BE2C (cell line): ENCODE results near the gene HOTAIR.

Experiments used
- DNase-seq: peaks from one replicate; pipeline ENCODE4 v3.0.0-alpha.2; 2020
- H3K27me3 ChIP-seq: fragments of 250-450 bp; sonication (Bioruptor Pico); 2 replicates; pipeline ENCODE4 v1.5.1; 2020; ENCODE audit warnings: mild to moderate bottlenecking
- H3K36me3 ChIP-seq: fragments of 250-450 bp; sonication (Bioruptor Pico); 2 replicates; pipeline ENCODE4 v1.5.1; 2020; ENCODE audit warnings: mild to moderate bottlenecking
- H3K4me1 ChIP-seq: fragments of 250-450 bp; sonication (Bioruptor Pico); 2 replicates; pipeline ENCODE4 v1.5.1; 2020
- H3K4me3 ChIP-seq: 2 replicates; pipeline ENCODE4 v1.5.1; 2011; ENCODE audit warnings: low read depth, low read length
- H3K9me3 ChIP-seq: fragments of 250-450 bp; sonication (Bioruptor Pico); 2 replicates; pipeline ENCODE4 v1.5.1; 2020
- CTCF ChIP-seq: IDR thresholded peaks from 2 replicates; pipeline ENCODE4 v1.5.1; 2012; ENCODE audit warnings: mild to moderate bottlenecking, low read depth, low read length

HOTAIR gene

GRCh38 chr12:53972152-53972702 is 2.5 kb downstream of the HOTAIR start:
- no peak overlapping the region for H3K4me3 ChIP-seq

GRCh38 chr12:53971686-53972085 is 3.1 kb downstream of the HOTAIR start:
- Histone ChIP-seq H3K27me3 (peaks cover 23% of the 10 kb centered on the region), H3K4me3 (no peak overlapping the region), H3K4me1 (peaks cover 25% of the 10 kb centered on the region), H3K9me3 (no peaks in the 10 kb centered on the region), H3K36me3 (no peaks in the 10 kb centered on the region)
- no peak for TF ChIP-seq CTCF
- DNase-seq = no peak

More at GRCh38 chr12:53972152-53972702, 2.5 kb downstream of the HOTAIR start:
- DNase-seq = no peak
- Histone ChIP-seq H3K27me3 (peaks cover 23% of the 10 kb centered on the region), H3K4me1 (peaks cover 25% of the 10 kb centered on the region), H3K9me3 (no peaks in the 10 kb centered on the region), H3K36me3 (no peaks in the 10 kb centered on the region)
- TF ChIP-seq CTCF = no peak

GRCh38 chr12:53971129-53971528 is 3.6 kb downstream of the HOTAIR start:
- no peaks in the 10 kb centered on the region for H3K9me3 ChIP-seq
- peaks cover 28% of the 10 kb centered on the region for H3K27me3 ChIP-seq
- peaks cover 25% of the 10 kb centered on the region for H3K4me1 ChIP-seq
- no peak for DNase-seq
- no peaks in the 10 kb centered on the region for H3K36me3 ChIP-seq
- TF ChIP-seq CTCF = no peak
- no peak overlapping the region for H3K4me3 ChIP-seq

- Histone ChIP-seq H3K9me3 (no peaks in the 10 kb centered on the region), H3K4me1 (peaks cover 26% of the 10 kb centered on the region), H3K27me3 (peaks cover 28% of the 10 kb centered on the region), H3K4me3 (no peak overlapping the region), H3K36me3 (no peaks in the 10 kb centered on the region)
- DNase-seq = no peak
- TF ChIP-seq CTCF = no peak
Measured at GRCh38 chr12:53970451-53970850, 4.3 kb downstream of the HOTAIR start.

- Histone ChIP-seq H3K27me3 (peaks cover 32% of the 10 kb centered on the region), H3K36me3 (no peaks in the 10 kb centered on the region)
- no peak for DNase-seq
Measured at GRCh38 chr12:53969588-53970259, 5.0 kb downstream of the HOTAIR start.

More at GRCh38 chr12:53969588-53970259, 5.0 kb downstream of the HOTAIR start:
- Histone ChIP-seq H3K9me3 (no peaks in the 10 kb centered on the region), H3K4me3 (no peak overlapping the region), H3K4me1 (peaks cover 31% of the 10 kb centered on the region)
- TF ChIP-seq CTCF = no peak
